NCI-H2196 treated with DMSO at 0.1 percent for 48 hours (cell line): ENCODE results near the gene MRPS6.

Source experiments
- DNase-seq: peaks from one replicate; lab custom pipeline; 2025; ENCODE audit not compliant: unreplicated experiment; lab: John Stamatoyannopoulos, UW

MRPS6 gene

DNA sequence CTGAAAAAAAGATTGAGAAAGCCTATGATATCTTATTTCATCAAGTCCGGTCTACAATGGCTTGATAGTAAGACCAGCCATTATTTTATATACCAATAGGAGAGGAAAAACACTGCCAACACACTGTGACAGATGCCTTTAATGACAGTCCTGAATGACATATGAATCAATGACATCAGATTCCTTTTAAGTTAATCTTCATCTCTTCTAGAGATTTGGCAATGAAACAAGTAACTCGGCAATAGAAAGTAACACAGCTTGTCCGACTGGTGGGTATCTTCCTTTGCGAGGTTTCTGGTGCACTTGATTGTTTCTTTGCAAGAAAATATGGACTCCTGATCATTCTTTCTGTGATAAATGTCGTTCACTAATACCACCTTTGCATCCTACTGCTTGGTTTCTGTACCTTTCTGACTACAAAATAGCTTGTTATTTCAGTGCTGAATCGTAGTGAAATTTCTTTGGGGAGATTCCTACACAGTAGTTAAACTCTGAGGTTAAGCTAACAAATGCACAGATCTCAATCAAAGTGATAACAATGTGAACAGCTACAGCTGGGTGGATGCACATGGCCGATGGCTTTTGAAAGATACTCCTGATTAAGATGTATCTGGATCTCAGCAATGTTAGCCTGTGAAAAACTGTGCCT is 104.7 kb downstream of the MRPS6 start:
- no peak for DNase-seq

GRCh38 chr21:34179204-34179935 is 106.0 kb downstream of the MRPS6 start:
- DNase-seq = no peak

DNA sequence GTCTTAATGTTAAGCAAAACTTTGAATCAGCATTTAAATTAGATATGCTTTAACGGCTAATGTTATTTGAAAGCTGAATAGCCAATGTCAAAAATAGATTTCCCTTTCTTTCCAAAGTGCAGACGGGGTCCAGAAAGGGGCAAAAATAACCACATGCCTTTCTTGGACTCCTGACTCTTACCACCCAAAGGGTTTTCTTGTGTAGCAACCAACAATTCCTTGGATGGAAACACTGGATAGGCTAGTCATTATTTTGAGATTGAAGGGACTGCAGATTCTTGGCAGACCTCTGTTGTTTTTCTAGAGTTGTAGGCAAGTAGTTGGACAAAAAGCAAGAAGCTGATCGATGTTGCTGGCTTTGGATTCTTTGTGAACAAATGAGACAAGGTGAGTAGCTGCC is 107.0 kb downstream of the MRPS6 start:
- DNase-seq = no peak

- no peak for DNase-seq
Observed at GRCh38 chr21:34180826-34181359, 107.5 kb downstream of the MRPS6 start.

- DNase-seq = no peak
Observed at GRCh38 chr21:34181431-34182039, 108.2 kb downstream of the MRPS6 start.

- DNase-seq = no peak
Observed at GRCh38 chr21:34182436-34182835, 109.1 kb downstream of the MRPS6 start.

- no peak for DNase-seq
Observed at GRCh38 chr21:34183331-34183928, 110.1 kb downstream of the MRPS6 start.

DNA sequence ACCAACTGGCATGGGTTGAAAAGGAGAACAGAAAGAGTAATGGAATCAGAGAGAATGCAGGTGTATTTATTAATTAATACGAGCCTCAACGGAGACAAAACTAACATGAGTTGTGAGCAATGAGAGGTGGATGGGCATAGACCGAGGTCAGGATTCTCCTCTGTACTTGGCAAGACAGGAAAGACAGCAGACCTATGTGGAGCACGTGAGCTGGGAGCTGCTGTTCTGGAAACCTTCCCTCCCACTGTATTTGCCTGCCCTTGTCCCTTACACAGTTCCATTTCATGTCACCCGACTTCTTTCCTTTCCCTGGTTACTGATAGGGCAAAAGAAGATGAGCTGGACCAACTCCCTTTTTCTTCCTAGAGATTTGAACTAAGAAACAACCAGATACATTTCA is 110.9 kb downstream of the MRPS6 start:
- DNase-seq = no peak

- DNase-seq = no peak
Observed at GRCh38 chr21:34185026-34185750, 111.8 kb downstream of the MRPS6 start.

GRCh38 chr21:34186109-34186719 is 112.8 kb downstream of the MRPS6 start:
- no peak for DNase-seq

- no peak for DNase-seq
Observed at GRCh38 chr21:34187935-34188334, 114.6 kb downstream of the MRPS6 start.

GRCh38 chr21:34189506-34189905 is 116.1 kb downstream of the MRPS6 start:
- no peak for DNase-seq

DNA sequence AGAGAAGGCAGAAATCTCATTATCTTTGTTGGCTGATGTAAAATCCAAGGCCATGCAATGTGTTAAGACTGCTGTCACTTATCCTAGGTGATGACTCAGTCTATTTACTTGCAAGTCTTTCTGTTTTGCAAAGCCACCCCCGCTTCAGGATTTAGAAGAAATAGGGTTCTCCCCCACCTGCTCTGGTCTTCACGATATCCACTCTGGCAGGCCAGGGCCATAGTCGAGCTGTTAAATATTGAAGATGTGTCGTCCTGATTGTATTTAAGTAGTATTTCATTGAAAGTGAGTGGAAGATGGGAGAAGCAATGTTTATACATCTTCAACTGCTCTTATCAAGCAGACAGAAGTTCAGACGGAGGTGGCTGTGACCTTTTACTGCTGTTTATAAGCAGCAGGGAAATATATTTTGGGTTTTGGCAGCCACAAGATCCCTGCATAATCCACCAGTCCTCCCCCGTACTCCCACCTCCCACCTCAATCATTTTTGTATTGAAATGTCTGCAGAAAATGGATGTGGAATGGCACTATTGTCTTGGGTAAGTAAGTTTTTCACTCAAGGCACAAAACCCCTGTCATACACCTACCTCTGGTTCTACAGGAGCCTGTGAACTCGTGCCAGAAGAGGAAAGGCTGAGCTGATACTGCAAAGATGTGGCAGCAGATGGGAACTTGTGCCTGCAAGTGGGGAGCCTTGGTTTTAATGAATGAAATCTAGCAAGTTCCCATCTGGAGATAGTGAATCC is 117.4 kb downstream of the MRPS6 start:
- no peak for DNase-seq

DNA sequence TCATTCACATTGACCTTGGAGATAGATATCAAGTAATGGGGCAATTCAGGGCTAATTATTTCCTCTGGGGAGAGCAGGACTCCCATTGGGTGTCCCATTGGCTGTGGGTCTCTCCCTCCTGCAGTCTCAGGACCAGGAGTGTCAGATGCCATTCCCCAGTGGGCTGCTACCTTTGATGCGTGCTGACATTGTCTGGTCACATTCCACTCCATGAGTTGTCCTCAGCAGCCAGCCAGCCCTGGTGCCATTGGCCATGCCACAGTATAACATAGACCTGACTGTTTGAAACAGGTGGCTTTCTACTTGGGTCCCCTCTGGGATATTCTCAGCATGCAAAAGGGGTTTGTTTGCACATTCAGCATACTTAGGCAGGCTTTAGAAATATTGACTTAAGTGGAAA is 118.5 kb downstream of the MRPS6 start:
- no peak for DNase-seq
